Measurements from ENCODE around the gene SMIM36.
"Not testable (repeated sequence)": the region's sequence is repeated elsewhere in the genome, so short reads cannot be mapped to it uniquely, and the experiment has no call there.

The SMIM36 gene

DNA sequence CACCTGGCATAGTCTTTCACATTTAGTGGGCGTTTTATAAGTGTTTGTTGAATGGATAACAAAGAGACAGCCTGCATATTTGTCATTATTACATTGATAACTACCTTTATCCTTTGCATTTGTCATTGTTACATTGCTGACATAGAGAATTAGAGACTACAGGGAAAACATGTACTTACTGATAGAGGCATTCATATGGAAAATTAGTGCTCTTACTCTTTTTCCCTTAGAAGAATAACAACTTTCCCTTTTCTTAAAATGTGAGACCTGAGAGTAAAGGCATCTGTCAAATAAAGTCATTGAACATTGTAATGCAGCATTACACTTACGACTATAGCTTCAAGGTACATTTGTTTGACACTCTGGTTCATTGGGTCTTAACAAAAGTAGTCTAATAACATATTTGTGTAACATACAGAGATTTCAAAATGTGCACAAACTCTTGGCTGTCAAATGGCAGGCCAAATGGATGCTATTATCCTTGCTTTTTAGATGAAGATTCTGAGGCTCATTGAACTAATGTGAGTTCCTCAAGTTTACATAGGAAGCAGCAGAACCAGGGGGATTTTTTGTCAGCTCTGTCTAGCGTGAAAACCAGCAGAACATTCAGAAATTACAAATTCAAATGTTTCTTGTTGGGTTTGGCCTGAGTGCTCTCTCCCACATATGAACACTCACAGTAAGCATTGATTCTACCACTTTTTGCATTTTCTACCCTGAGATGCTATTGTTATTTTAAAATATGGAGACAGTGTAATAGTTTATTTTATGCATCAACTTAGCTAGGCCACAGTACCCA is 28.5 kb downstream of the SMIM36 start:
- TF ChIP-seq, protein P1, sequence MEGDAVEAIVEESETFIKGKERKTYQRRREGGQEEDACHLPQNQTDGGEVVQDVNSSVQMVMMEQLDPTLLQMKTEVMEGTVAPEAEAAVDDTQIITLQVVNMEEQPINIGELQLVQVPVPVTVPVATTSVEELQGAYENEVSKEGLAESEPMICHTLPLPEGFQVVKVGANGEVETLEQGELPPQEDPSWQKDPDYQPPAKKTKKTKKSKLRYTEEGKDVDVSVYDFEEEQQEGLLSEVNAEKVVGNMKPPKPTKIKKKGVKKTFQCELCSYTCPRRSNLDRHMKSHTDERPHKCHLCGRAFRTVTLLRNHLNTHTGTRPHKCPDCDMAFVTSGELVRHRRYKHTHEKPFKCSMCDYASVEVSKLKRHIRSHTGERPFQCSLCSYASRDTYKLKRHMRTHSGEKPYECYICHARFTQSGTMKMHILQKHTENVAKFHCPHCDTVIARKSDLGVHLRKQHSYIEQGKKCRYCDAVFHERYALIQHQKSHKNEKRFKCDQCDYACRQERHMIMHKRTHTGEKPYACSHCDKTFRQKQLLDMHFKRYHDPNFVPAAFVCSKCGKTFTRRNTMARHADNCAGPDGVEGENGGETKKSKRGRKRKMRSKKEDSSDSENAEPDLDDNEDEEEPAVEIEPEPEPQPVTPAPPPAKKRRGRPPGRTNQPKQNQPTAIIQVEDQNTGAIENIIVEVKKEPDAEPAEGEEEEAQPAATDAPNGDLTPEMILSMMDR (conservative IDR thresholded peaks at IDR 0.05), result no peak
- TF ChIP-seq ZFX (IDR thresholded peaks at IDR 0.05), result no peak
- no peak overlapping the region for H3K27ac ChIP-seq

DNA sequence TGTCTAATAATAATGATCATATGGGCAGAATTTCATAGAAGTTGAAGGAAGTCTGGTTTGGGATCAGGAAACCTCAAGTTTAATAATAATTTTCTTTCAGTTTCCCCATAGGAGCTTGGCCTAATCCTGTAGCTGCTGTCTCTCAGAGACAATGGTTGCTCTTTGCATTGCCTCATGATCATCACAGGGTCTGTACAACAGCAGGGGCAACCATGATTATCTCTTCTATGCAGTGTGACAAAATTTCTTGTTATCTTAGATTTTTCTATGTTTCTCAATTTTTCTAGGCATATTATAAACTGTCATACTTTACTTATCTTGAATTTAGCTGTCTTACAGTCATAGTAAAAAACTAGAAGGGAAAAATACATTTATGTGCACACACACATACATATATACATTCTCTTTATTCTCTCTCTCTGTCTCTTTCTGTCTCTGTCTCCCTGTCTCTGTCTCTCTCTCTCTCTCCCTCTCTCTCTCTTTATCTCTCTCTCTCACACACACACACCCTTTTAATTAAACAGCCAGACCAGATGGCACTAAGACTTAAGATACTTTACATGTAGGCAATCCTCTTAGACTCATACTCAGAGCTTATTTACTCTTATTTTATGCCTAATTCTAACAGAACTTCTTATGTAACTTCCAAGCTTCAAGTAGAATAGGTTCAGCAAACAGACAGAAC is 30.5 kb downstream of the SMIM36 start:
- H3K27ac ChIP-seq, result no peak overlapping the region
- no peak for TF ChIP-seq ZFX (IDR thresholded peaks at IDR 0.05)
- TF ChIP-seq, protein P1 (conservative IDR thresholded peaks at IDR 0.05), result no peak

DNA sequence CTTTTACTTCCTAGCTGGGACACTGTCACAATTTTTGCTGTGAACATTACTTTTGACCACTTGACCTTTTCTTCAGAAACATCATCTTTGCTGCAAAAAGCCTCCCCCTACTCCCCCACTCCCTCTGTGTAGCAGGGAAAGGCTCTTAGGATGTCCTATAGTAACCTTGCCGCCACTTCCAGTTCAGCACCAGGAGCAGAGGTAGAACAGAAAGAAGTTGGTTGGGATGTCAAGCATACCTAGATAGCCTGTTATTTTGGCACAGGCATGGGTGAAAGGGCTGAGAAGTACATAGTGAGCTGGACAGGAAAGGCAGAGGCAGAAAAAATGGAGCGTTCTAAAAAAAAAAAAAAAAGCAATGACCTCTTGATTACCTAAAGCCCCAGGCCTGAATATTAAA is 31.3 kb downstream of the SMIM36 start:
- H3K27ac ChIP-seq, result no peak overlapping the region
- TF ChIP-seq, protein P1 (conservative IDR thresholded peaks at IDR 0.05), result no peak
- no peak for TF ChIP-seq ZFX (IDR thresholded peaks at IDR 0.05)

DNA sequence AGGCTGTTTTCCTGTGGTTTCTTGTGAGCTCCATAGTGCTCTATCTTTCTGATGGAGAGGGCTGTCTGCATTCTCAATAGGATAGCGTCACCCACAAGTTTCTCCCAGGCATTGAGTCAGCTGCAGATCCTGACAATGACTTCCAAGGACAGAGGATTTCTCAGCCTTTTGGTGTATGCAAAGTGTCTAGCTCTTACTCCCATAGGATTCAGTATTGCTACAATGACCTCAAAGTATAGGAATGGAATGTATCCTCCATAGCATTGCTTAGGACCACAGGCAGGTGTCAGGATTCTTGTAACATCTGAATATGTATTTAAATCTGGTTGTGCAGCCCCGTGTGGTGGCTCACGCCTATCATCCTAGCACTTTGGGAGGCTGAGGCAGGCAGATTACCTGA is 32.3 kb downstream of the SMIM36 start:
- no peak overlapping the region for H3K27ac ChIP-seq
- TF ChIP-seq ZFX (IDR thresholded peaks at IDR 0.05), result no peak

DNA sequence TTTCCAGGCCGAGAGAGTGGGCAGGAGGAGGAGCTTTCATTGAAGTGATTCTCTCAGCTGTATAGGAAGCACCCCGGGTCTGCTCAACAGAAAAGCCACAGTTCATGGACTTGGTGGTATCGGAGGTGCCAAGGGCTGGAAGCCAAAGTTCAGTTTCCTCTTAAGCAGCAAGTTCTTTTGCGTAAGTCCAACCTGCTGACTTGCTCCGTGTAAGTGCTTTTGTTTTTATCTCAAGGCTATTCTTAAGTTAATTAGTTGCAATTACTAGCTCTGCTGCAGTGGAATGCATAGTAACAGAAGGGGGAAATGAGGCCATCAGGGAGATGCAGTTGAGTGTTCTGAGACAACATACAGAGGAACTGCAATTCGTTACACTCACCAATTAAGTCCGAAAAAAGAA is 44.6 kb downstream of the SMIM36 start:
- TF ChIP-seq, protein P1 (conservative IDR thresholded peaks at IDR 0.05), result no peak
- no peak for TF ChIP-seq ZFX (IDR thresholded peaks at IDR 0.05)
- H3K27ac ChIP-seq, result no peak overlapping the region

DNA sequence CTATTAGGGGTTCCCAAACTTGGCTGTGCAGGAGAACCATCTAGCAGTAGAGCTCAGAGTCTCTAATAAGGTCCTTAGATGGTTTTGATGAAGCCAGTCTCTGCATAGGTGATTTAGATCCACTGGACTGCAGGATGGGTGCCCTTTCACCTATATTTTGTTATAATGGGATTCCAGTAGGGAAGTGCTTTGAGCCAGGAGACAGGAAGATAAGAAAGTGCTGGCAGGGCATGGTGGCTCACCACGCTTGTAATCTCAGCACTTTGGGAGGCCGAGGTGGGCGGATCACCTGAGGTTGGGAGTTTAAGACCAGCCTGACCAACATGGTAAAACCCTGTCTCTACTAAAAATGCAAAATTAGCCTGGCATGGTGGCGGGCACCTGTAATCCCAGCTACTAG is 45.5 kb downstream of the SMIM36 start:
- not testable (repeated sequence) for H3K27ac ChIP-seq

DNA sequence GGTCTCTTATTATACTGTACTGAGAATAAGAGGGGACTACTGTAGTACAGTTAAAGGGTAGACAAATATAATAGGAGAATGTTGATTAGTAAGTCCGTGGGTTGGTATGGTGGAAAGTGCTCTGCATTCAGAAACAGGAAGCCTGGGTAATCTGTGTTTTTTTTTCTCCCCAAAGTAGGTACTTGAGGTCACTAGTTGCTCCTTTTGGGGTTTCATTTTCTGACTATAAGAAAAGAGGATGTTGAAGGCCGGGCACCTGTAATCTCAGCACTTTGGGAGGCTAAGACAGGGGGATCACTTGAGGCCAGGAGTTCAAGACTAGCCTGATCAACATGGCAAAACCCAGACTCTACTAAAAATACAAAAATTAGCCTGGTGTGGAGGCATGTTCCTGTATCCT is 47.7 kb downstream of the SMIM36 start:
- H3K27ac ChIP-seq, result no peak overlapping the region

DNA sequence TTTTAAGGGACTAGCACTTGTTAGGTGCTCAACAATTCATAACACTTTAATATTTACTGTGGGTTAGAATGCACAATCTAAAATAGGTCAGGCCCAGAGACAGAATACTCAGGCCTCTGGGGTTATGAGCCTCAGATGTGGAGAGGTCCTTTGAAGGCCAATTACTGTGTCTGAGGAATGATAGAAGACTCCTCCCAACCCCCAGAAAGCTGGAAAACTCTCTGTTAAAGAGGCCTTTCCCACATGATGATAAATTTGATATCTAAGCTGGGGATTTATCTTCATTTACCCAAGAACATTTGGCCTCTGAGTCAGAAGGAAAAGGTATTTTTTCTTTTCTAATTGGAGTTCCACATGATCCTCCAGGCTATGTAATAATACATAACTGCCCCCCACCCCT is 48.5 kb downstream of the SMIM36 start:
- no peak overlapping the region for H3K27ac ChIP-seq
- TF ChIP-seq, protein P1 (conservative IDR thresholded peaks at IDR 0.05), result no peak
- no peak for TF ChIP-seq ZFX (IDR thresholded peaks at IDR 0.05)

More for the DNA sequence above, 47.7 kb downstream of the SMIM36 start:
- TF ChIP-seq ZFX (IDR thresholded peaks at IDR 0.05), result no peak
- TF ChIP-seq, protein P1 (conservative IDR thresholded peaks at IDR 0.05), result no peak

Data from C4-2B (cell line).